Epithelial cell of proximal tubule (primary cell): Measurements from ENCODE around the gene PSME3IP1. TPM values are rescaled to one million over a fixed set of nuclear protein-coding genes. Genes with fewer than 3 reads are reported as not detected.

ENCODE experiments used
- DNase-seq: peaks from one replicate; pipeline ENCODE4 v3.0.0-alpha.2; 2011; ENCODE audit warnings: low read depth
- H3K4me3 ChIP-seq: 2 replicates; pipeline ENCODE4 v1.5.1; 2011; ENCODE audit warnings: low read depth, mild to moderate bottlenecking, low read length
- total RNA-seq: library from RNA; depleted of rRNA; stranded (reverse); fragments of >200 nt; gene quantifications from 2 replicates; pipeline ENCODE4 v1.2.3, GENCODE V29; 2015
- TF ChIP-seq, protein P1 (sequence below): conservative IDR thresholded peaks from 2 replicates; pipeline ENCODE4 v1.5.1; 2012; ENCODE audit warnings: low read depth, mild to moderate bottlenecking, low read length

The PSME3IP1 gene
- total RNA-seq, 1 donor from 2014 or later = 105 TPM

DNA sequence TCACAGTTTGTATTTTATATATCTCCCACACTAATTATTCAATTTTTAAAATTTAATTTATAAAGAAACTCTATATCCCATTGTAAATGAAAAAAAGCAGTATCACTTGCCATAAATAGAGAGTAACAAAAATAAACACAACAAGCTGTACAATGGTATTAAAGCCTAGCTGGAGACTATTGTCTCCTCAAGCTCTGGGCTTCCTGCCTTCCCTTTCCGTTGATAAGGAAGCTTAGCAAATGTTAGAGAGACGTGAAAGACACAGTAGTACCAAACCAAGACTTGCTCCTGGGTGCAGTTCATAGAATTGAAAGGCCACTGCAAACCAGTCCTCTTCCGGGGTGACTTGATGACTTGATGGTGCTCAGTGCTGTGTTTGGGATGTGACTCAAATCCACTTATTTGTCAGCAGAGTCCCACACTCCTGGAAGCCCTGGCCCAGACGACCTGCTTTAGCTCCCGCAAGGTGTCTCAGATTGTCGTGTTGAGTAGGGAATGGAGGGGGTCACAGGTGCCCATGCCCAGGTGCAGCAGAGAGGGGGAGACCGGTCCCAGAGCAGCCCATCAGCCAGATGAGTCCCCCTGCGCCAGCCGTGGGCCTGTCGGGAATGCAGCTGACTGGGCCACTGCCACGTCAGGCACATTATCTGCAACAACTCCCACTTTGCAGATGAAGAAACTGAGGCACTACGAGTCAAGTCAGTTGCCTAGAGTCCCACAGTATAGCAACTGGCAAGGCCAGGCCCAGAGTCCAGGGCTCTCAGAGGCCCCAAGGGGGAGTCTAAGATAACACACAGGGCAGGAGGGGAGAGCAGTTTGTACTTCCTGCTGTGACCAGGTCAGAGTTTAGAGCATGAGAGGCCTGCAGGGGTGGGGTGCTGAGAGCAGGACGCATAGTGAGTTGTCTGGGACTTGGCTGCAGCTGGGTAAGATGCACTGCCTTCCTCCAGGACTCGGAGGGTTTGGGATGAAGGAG is 40.5 kb downstream of the PSME3IP1 start:
- no peak for DNase-seq
- TF ChIP-seq, protein P1, sequence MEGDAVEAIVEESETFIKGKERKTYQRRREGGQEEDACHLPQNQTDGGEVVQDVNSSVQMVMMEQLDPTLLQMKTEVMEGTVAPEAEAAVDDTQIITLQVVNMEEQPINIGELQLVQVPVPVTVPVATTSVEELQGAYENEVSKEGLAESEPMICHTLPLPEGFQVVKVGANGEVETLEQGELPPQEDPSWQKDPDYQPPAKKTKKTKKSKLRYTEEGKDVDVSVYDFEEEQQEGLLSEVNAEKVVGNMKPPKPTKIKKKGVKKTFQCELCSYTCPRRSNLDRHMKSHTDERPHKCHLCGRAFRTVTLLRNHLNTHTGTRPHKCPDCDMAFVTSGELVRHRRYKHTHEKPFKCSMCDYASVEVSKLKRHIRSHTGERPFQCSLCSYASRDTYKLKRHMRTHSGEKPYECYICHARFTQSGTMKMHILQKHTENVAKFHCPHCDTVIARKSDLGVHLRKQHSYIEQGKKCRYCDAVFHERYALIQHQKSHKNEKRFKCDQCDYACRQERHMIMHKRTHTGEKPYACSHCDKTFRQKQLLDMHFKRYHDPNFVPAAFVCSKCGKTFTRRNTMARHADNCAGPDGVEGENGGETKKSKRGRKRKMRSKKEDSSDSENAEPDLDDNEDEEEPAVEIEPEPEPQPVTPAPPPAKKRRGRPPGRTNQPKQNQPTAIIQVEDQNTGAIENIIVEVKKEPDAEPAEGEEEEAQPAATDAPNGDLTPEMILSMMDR = no peak
- no peak overlapping the region for H3K4me3 ChIP-seq

DNA sequence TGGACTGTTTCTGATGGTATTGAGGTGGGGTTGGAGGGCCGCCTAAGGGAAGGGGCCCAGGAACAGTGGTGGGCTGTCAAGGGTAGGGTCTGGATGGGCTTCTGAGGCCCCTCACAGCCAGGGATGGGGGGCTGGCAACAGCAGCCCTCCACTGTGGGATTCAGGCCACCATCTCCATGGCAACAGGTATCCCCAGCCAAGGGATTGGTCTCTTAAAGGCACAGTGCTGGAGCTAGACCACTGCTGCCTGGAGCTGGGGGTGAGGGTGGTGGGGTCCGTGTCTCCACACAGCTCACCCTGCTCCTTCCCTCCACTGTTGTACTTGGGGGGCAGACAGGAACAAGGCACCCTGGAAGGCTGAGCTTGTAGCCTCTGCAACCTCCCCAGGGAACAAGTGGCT is 41.8 kb downstream of the PSME3IP1 start:
- DNase-seq = no peak
- TF ChIP-seq, protein P1 = no peak
- no peak overlapping the region for H3K4me3 ChIP-seq

DNA sequence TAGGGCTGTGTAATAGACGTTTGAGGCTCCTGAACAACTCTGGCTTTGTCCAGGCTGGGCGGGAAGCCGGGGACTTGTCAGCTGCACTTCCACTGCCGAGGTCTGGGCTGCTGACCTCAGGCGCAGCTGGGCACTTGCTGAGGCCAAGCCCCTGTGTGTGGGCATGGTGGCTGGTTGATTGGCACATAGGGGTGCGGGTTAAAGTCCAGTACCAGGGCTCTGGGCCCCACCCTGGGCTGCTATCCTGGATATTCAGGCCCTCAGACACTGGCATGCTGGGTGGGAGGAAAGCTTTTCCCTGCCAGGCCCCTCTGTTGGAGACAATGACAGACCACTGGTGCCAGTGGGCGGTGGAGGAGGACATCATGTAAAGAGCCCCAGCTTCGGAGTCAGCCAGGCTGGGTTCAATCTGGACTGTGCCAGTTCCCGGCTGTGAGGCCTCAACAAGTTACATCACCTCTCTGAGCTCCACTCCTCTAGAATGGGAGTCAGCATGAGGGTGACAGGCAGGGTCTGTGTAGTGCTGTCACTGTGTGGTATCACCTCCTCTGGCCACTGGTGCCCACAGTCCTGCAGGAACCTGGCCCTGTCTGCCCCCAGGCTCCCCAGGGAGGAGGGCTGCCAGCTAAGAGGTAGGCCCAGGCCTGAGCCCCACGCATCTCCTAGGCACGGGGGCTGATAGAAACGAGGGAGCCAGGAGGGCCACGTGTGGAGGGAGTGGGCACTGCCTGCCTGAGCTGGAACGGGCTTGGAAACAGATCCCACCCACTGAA is 42.5 kb downstream of the PSME3IP1 start:
- TF ChIP-seq, protein P1 = no peak
- no peak for DNase-seq
- H3K4me3 ChIP-seq = no peak overlapping the region

DNA sequence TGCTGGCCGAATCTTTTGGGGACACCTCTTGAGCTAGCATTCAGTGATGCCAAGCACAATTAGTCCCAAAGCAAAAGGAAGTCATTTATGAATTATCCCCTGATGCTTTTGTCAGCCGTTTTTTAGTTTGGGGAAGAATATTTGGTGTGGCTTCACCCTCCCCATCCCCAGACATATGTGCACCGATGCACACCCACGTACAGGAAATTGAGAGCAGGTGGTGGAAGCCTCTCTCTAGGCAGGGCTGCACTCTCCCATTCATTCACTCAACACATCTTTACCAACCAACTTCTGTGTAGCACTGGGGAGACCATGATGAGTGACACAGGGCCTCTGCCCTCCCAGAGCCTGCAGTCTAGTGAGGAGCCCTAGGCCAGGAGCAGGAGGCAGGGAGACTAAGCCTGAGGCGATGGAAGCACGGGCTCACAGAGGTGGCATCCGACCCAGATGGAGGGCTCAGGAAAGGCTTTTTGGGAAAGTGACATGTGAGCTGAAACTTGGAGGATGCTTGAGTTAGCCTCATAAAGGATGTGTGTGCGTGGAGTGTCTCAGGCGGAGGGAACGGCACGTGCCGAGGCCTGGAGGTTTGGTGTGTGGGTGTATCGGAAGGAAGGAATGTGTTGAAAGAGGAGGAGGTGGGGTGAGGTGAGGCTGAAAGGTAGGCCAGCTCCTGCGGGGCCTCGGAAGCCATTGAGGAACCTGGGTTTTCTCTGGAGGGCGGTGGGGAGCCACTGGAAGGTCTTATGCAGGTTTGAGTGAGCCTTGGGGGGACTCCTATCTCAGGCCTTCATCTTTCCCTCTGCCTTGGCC is 43.8 kb downstream of the PSME3IP1 start:
- TF ChIP-seq, protein P1 = no peak
- no peak overlapping the region for H3K4me3 ChIP-seq
- no peak for DNase-seq

DNA sequence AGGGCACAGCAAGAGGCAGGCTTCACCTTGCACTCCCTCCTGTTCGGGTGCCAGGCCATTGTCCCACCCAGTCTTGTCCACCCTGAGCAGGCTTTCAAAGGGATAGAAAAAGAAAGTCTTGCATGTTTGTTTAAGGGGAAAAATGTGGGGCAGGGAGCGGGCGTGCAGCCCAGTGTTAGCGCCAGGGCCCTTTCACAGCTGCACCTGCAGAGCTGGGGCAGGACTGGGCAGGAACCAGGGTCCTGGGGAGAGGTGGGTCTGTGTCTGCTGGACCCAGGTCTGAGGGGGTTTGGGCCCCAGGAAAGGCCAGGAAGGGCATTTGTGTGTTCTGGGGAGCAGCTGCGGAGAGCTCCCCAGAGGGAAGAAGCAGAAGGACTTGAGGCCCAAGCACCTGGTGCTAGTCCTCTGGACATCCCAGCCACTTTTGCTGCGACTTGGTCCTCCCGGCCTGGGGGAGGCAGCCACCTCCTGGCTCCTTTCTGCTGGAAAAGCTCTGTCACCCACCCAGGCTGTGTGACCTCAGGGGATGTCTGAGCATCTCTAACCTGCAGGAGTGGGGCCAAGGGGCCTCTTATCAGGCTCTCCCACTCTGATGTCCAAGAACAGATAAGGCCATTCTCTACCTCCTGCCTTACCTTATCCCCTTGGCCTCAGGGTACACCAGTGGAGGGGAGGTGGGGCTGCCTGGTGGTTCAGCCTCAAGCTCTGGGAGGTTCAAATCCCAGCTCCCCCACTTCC is 44.7 kb downstream of the PSME3IP1 start:
- no peak overlapping the region for H3K4me3 ChIP-seq
- TF ChIP-seq, protein P1 = no peak
- DNase-seq = no peak
